Liver (tissue), 9 donors: ENCODE data around the gene DNTTIP2. TPM values are rescaled to one million over a fixed set of nuclear protein-coding genes. Genes with fewer than 3 reads are reported as not detected.
"Not testable (repeated sequence)": the region's sequence is repeated elsewhere in the genome, so short reads cannot be mapped to it uniquely, and the experiment has no call there.

Experiments used
- DNase-seq: peaks from one replicate; pipeline ENCODE4 v3.0.0-alpha.2; 2017; ENCODE audit warnings: low spot score
- H3K27ac ChIP-seq, 2 donors: one replicate each; pipeline ENCODE4 v1.7.0; 2013; ENCODE audit warnings: inconsistent platforms in 2 of 2, low read length in 2 of 2, control low read depth in 1 of 2, low read depth in 1 of 2, mild to moderate bottlenecking in 1 of 2
- H3K27me3 ChIP-seq, 4 donors: one replicate each; pipeline versions ENCODE4 v1.6.1 to v1.7.0; 2013; ENCODE audit warnings: low read length in 3 of 4, inconsistent platforms in 1 of 4, mild to moderate bottlenecking in 1 of 4, moderate library complexity in 1 of 4; ENCODE audit not compliant: control insufficient read depth in 4 of 4, insufficient read depth in 4 of 4
- H3K36me3 ChIP-seq, 4 donors: one replicate each; pipeline versions ENCODE4 v1.6.1 to v1.7.0; 2013; ENCODE audit warnings: low read length in 3 of 4, mild to moderate bottlenecking in 3 of 4, low read depth in 1 of 4, moderate library complexity in 1 of 4; ENCODE audit not compliant: control insufficient read depth in 4 of 4, insufficient read depth in 3 of 4
- H3K4me1 ChIP-seq, 4 donors: one replicate each; pipeline versions ENCODE4 v1.6.1 to v1.7.0; 2013; ENCODE audit warnings: low read length in 3 of 4, mild to moderate bottlenecking in 3 of 4, moderate library complexity in 1 of 4; ENCODE audit not compliant: control insufficient read depth in 4 of 4, insufficient read depth in 4 of 4
- H3K4me3 ChIP-seq, 3 donors: one replicate each; pipeline versions ENCODE4 v1.6.1 to v1.7.0; 2013; ENCODE audit warnings: low read length in 3 of 3, control low read depth in 1 of 3, low read depth in 1 of 3, mild to moderate bottlenecking in 1 of 3
- H3K9ac ChIP-seq, 2 donors: one replicate each; pipeline ENCODE4 v1.7.0; 2013; ENCODE audit warnings: low read length in 2 of 2, mild to moderate bottlenecking in 2 of 2, moderate library complexity in 2 of 2, control low read depth in 1 of 2, low read depth in 1 of 2
- H3K9me3 ChIP-seq, 4 donors: one replicate each; pipeline versions ENCODE4 v1.6.1 to v1.7.0; 2013; ENCODE audit warnings: low read length in 3 of 4; ENCODE audit not compliant: control insufficient read depth in 4 of 4
- ATF3 ChIP-seq: IDR thresholded peaks from 2 replicates; pipeline ENCODE4 v1.6.1; 2016; ENCODE audit warnings: antibody characterized with exemption
- CTCF ChIP-seq: fragments of 150-350 bp; IDR thresholded peaks from 2 replicates; pipeline ENCODE4 v1.5.1; 2017; ENCODE audit warnings: improper control_type of control experiment, low read depth, low read length; ENCODE audit not compliant: missing input control
- EGR1 ChIP-seq, 2 donors: IDR thresholded peaks; 2 replicates each; pipeline ENCODE4 v1.6.1; 2016 to 2018; ENCODE audit warnings: antibody characterized with exemption in 2 of 2, low read depth in 2 of 2
- FOXA1 ChIP-seq: IDR thresholded peaks from 2 replicates; pipeline ENCODE4 v1.6.1; 2016; ENCODE audit warnings: antibody characterized with exemption
- FOXA2 ChIP-seq: IDR thresholded peaks from 2 replicates; pipeline ENCODE4 v1.6.1; 2016; ENCODE audit warnings: antibody characterized with exemption
- GABPA ChIP-seq, 2 donors: IDR thresholded peaks in 1 of 2; conservative IDR thresholded peaks in 1 of 2; 2 replicates each; pipeline ENCODE4 v1.6.1; 2016; ENCODE audit warnings: antibody characterized with exemption in 2 of 2, mild to moderate bottlenecking in 1 of 2, moderate library complexity in 1 of 2
- HNF4A ChIP-seq, 2 donors: conservative IDR thresholded peaks; 2 replicates each; pipeline ENCODE4 v1.6.1; 2016; ENCODE audit warnings: antibody characterized with exemption in 2 of 2, mild to moderate bottlenecking in 2 of 2
- HNF4G ChIP-seq: IDR thresholded peaks from 2 replicates; pipeline ENCODE4 v1.6.1; 2016; ENCODE audit warnings: antibody characterized with exemption
- JUND ChIP-seq, 2 donors: IDR thresholded peaks; 2 replicates each; pipeline ENCODE4 v1.6.1; 2016; ENCODE audit warnings: antibody characterized with exemption in 2 of 2
- MAX ChIP-seq: IDR thresholded peaks from 2 replicates; pipeline ENCODE4 v1.6.1; 2016; ENCODE audit warnings: antibody characterized with exemption
- NR2F2 ChIP-seq: IDR thresholded peaks from 2 replicates; pipeline ENCODE4 v1.6.1; 2016; ENCODE audit warnings: antibody characterized with exemption
- RAD21 ChIP-seq, 2 donors: IDR thresholded peaks; 2 replicates each; pipeline ENCODE4 v1.6.1; 2016; ENCODE audit warnings: antibody characterized with exemption in 2 of 2, mild to moderate bottlenecking in 2 of 2
- REST ChIP-seq: IDR thresholded peaks from 2 replicates; pipeline ENCODE4 v1.6.1; 2016; ENCODE audit warnings: antibody characterized with exemption, mild to moderate bottlenecking
- RXRA ChIP-seq, 2 donors: IDR thresholded peaks; 2 replicates each; pipeline ENCODE4 v1.6.1; 2017 to 2018; ENCODE audit warnings: antibody characterized with exemption in 2 of 2, mild to moderate bottlenecking in 1 of 2
- SP1 ChIP-seq: IDR thresholded peaks from 2 replicates; pipeline ENCODE4 v1.6.1; 2018; ENCODE audit warnings: antibody characterized with exemption, mild to moderate bottlenecking
- TAF1 ChIP-seq: conservative IDR thresholded peaks from 2 replicates; pipeline ENCODE4 v1.6.1; 2016; ENCODE audit warnings: antibody characterized with exemption, mild to moderate bottlenecking
- YY1 ChIP-seq: IDR thresholded peaks from 2 replicates; pipeline ENCODE4 v1.6.1; 2016; ENCODE audit warnings: antibody characterized with exemption, mild to moderate bottlenecking
- ZBTB33 ChIP-seq: IDR thresholded peaks from 2 replicates; pipeline ENCODE4 v1.6.1; 2016; ENCODE audit warnings: antibody characterized with exemption
- WGBS: extraction: QIAGEN DNeasy Blood & Tissue Kit; methylation state at CpG from one replicate; pipeline ENCODE4 v1.1.7; 2013; 5-methylcytosine and 5-hydroxymethylcytosine counted together
- polyA plus RNA-seq, 2 donors: library from polyadenylated mRNA; stranded (reverse) in 1 of 2; unstranded in 1 of 2; fragments of 200-250 nt in 1 of 2; fragments of >200 nt in 1 of 2; fragmentation: Nextera tagmentation in 1 of 2; extraction: Ambion mirVana in 1 of 2; gene quantifications; one replicate each; pipeline versions ENCODE4 v1.2.1 to v1.2.3, GENCODE V29; 2013 to 2015
- total RNA-seq, 2 donors: library from RNA; depleted of rRNA; stranded (reverse); fragments of >200 nt; gene quantifications; one replicate each; pipeline ENCODE4 v1.2.3, GENCODE V29; 2014
- donor health status: healthy.
- donor health status: healthy.
- donor health status: healthy.
- donor health status: healthy.
- donor health status: healthy.

DNTTIP2 gene
- total and polyA plus RNA-seq, 4 donors: 10.9 to 19.7 (median 13.4) TPM

- Histone ChIP-seq H3K36me3 (peaks cover 2 to 19% (median 13%) of the 10 kb centered on the region in 4 donors), H3K9me3 (no peaks in the 10 kb centered on the region), H3K4me1 (no peaks in the 10 kb centered on the region), H3K27me3 (no peaks in the 10 kb centered on the region), H3K9ac (no peak overlapping the region), H3K4me3 (no peak overlapping the region), H3K27ac (no peak overlapping the region)
- no peak for DNase-seq
- TF ChIP-seq TAF1: no peak
- TF ChIP-seq MAX: no peak
- TF ChIP-seq EGR1 (IDR thresholded peaks at IDR 0.05; ENCODE audit: low read depth in 2 of 2): no peak
- no peak for TF ChIP-seq FOXA2
- TF ChIP-seq GABPA (IDR thresholded peaks at IDR 0.05 in 1 of 2, conservative IDR thresholded peaks at IDR 0.05 in 1 of 2): no peak
- no peak for TF ChIP-seq SP1
- no peak for TF ChIP-seq HNF4G
- WGBS: 97% methylated on average over 5 of the region's 5 CpGs
Measured at GRCh38 chr1:93865253-93865652, 13.8 kb downstream of the DNTTIP2 start.

- DNase-seq: no peak
- no peak for TF ChIP-seq CTCF
- TF ChIP-seq FOXA1: no peak
- TF ChIP-seq HNF4G: no peak
- TF ChIP-seq JUND (IDR thresholded peaks at IDR 0.05): no peak
- no peak for TF ChIP-seq MAX
- no peak for TF ChIP-seq TAF1
- TF ChIP-seq ATF3: no peak
- TF ChIP-seq REST: no peak
- no peak for TF ChIP-seq FOXA2
- TF ChIP-seq RXRA (IDR thresholded peaks at IDR 0.05): no peak
- TF ChIP-seq GABPA (IDR thresholded peaks at IDR 0.05 in 1 of 2, conservative IDR thresholded peaks at IDR 0.05 in 1 of 2): no peak
- TF ChIP-seq HNF4A (conservative IDR thresholded peaks at IDR 0.05): no peak
- TF ChIP-seq ZBTB33: no peak
- no peak for TF ChIP-seq EGR1 (IDR thresholded peaks at IDR 0.05; ENCODE audit: low read depth in 2 of 2)
- no peak for TF ChIP-seq RAD21 (IDR thresholded peaks at IDR 0.05)
- no peak for TF ChIP-seq YY1
- TF ChIP-seq SP1: no peak
- TF ChIP-seq NR2F2: no peak
- Histone ChIP-seq H3K27me3 (no peaks in the 10 kb centered on the region), H3K36me3 (peaks cover 2 to 8% (median 5%) of the 10 kb centered on the region in 4 donors), H3K27ac (no peak overlapping the region), H3K9me3 (no peaks in the 10 kb centered on the region), H3K4me3 (no peak overlapping the region), H3K4me1 (no peaks in the 10 kb centered on the region), H3K9ac (no peak overlapping the region)
- WGBS: 76% methylated on average over 3 of the region's 3 CpGs
Measured at GRCh38 chr1:93864175-93864574, 14.8 kb downstream of the DNTTIP2 start.

GRCh38 chr1:93857653-93858052, 21.4 kb downstream of the DNTTIP2 start:
- not testable (repeated sequence) for H3K9me3 ChIP-seq, H3K36me3 ChIP-seq, DNase-seq, H3K4me3 ChIP-seq, H3K27ac ChIP-seq, H3K4me1 ChIP-seq, H3K9ac ChIP-seq, H3K27me3 ChIP-seq
- 68% methylated on average over 3 of the region's 3 CpGs for WGBS

GRCh38 chr1:93855983-93856382, 23.0 kb downstream of the DNTTIP2 start:
- H3K27ac ChIP-seq, H3K36me3 ChIP-seq, H3K4me3 ChIP-seq, H3K9me3 ChIP-seq, DNase-seq, H3K27me3 ChIP-seq, H3K4me1 ChIP-seq, H3K9ac ChIP-seq: not testable (repeated sequence)
- WGBS: 80% methylated on average over 9 of the region's 9 CpGs
